GM13977 (cell line): ENCODE data around the gene FXYD3.

Experiments used
- DNase-seq: peaks from one replicate; pipeline ENCODE4 v3.0.0; 2012; ENCODE audit warnings: low spot score
- in situ Hi-C: fragments of 300-500 bp; cut with MboI; formaldehyde crosslinking; loops from one replicate; pipeline ENCODE4 v1.12.0; 2022; ENCODE audit warnings: low sequenced_read_pairs, low pct_unique_long_range_greater_than_20kb, mixed read lengths, inconsistent platforms; ENCODE audit not compliant: unreplicated experiment
- TF ChIP-seq, protein P1 (sequence below): IDR thresholded peaks from 2 replicates; pipeline ENCODE4 v1.5.1; 2012; ENCODE audit warnings: mild to moderate bottlenecking, control low read depth; ENCODE audit not compliant: insufficient read depth; ENCODE audit errors: extremely low read depth, missing control alignments

The FXYD3 gene

GRCh38 chr19:35073516-35073915, 42.1 kb upstream of the FXYD3 start:
- in situ Hi-C loops = no loop called here
- TF ChIP-seq, protein P1, sequence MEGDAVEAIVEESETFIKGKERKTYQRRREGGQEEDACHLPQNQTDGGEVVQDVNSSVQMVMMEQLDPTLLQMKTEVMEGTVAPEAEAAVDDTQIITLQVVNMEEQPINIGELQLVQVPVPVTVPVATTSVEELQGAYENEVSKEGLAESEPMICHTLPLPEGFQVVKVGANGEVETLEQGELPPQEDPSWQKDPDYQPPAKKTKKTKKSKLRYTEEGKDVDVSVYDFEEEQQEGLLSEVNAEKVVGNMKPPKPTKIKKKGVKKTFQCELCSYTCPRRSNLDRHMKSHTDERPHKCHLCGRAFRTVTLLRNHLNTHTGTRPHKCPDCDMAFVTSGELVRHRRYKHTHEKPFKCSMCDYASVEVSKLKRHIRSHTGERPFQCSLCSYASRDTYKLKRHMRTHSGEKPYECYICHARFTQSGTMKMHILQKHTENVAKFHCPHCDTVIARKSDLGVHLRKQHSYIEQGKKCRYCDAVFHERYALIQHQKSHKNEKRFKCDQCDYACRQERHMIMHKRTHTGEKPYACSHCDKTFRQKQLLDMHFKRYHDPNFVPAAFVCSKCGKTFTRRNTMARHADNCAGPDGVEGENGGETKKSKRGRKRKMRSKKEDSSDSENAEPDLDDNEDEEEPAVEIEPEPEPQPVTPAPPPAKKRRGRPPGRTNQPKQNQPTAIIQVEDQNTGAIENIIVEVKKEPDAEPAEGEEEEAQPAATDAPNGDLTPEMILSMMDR = no peak
- DNase-seq = no peak

- TF ChIP-seq, protein P1 = no peak
- no peak for DNase-seq
- in situ Hi-C loops = no loop called here
Observed at GRCh38 chr19:35073941-35074340, 41.7 kb upstream of the FXYD3 start.

DNA sequence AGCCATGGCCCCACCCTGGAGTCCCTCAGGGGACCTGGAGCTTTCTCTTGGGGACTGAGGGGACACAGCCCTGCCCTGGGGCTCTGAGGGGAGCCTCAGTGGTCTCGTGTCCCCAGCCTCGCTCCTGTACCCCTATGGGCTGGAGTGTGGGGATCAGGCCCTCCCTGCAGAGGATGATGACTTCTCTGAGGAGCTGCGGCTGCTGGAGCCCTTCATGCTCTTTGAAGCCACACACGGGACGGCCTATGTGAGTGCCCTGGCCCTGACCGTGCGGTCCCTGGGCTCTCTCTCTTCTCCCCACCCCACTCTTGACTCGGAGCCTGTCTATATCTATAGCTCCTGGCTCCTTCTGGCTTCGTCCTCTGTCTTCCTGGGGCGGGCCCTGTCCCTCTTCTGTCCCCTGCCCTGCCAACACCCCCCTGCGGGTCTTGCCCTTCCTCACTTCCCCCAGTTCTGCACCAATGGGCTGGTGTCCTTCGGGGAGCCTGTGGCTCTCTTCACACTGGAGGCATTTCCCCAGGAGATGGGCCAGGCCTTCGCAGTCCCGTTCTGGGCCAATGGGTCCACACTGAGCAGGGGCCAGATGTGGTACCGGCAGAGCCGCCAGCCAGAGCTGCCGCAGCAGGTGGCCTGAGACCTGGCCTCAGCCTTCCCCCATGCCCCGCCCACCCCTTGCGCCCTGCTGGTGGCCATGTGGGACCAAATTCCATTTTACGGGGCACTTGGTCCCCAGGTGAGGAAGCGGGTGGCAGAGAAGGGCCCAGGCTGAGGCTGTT, 41.0 kb upstream of the FXYD3 start:
- no peak for DNase-seq
- TF ChIP-seq, protein P1 = no peak
- in situ Hi-C loops = no loop called here

GRCh38 chr19:35075202-35076025, 40.2 kb upstream of the FXYD3 start:
- TF ChIP-seq, protein P1 = no peak
- in situ Hi-C loops = no loop called here
- no peak for DNase-seq

DNA sequence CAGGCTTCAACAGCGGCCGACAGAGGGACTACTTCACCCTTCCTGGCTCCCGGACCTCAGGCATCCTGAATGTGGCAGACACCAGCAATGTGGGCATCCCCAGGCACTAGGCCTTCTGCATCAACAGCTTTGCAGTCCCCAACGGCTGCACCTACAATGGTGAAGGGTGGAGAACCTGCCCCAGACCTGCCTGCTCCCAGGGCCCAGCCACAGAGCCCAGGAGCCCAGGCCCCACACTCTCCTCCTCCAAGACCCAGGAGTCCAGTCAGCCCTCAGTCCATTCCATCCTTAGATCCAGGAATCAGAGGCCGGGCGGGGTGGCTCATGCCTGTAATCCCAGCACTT, 39.6 kb upstream of the FXYD3 start:
- in situ Hi-C loops = no loop called here
- TF ChIP-seq, protein P1 = no peak
- no peak for DNase-seq

DNA sequence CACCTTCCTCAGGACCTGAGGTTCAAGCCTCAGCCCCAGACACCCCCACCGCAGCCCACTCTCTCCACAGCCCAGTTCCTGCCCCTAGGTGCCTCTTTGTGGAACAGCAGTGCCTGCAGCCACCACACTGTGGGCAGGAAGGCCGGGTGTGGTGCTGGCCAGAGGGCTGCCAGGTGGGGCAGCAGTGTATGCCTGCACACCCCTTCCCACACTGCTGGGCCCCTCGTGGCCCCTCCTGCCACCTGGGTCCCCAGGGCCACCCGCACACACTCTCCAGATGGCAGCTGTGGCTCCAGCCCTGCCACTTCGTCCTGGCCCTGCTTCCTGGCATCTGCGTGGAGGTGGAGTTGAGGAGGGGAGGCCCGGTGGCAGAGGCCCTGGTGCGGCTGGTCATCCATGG, 39.0 kb upstream of the FXYD3 start:
- in situ Hi-C loops = no loop called here
- DNase-seq = no peak
- TF ChIP-seq, protein P1 = no peak
